Omental fat pad (tissue), 4 donors: ENCODE results near the gene JAKMIP3. TPM values are rescaled to one million over a fixed set of nuclear protein-coding genes. Genes with fewer than 3 reads are reported as not detected.

Experiments
- ATAC-seq: fragments of 150-250 bp; one replicate; pipeline ENCODE4 v1.9.1; 2016; ENCODE audit warnings: mild to moderate bottlenecking, moderate library complexity; ENCODE audit not compliant: low FRiP score
- DNase-seq: peaks from one replicate; pipeline ENCODE4 v3.0.0-alpha.2; 2019; ENCODE audit warnings: low spot score
- CTCF ChIP-seq, 3 donors: fragments of 450-650 bp; IDR thresholded peaks; one replicate each; pipeline ENCODE4 v1.5.1; 2016 to 2017; ENCODE audit warnings: antibody characterized with exemption in 3 of 3, mild to moderate bottlenecking in 3 of 3, moderate library complexity in 2 of 3
- total RNA-seq, 4 donors: library from RNA; depleted of rRNA; stranded (reverse); fragments of >200 nt; gene quantifications; one replicate each; pipeline ENCODE4 v1.1.0, GENCODE V29; 2016

JAKMIP3 gene
- total RNA-seq, 4 donors from 2014 or later = 0.13 to 0.79 (median 0.37) TPM

GRCh38 chr10:132102071-132102716, 36.4 kb downstream of the JAKMIP3 start:
- DNase-seq (no peak), ATAC-seq (no peak)
- no peak for TF ChIP-seq CTCF (IDR thresholded peaks at IDR 0.05)

- no peak for DNase-seq
These were observed 37.0 kb downstream of the JAKMIP3 start for GRCh38 chr10:132102717-132103110.

GRCh38 chr10:132103116-132103910, 37.6 kb downstream of the JAKMIP3 start:
- no peak for TF ChIP-seq CTCF (IDR thresholded peaks at IDR 0.05)
- ATAC-seq = no peak
- no peak for DNase-seq

More at GRCh38 chr10:132102717-132103110, 37.0 kb downstream of the JAKMIP3 start:
- TF ChIP-seq CTCF (IDR thresholded peaks at IDR 0.05) = no peak
- ATAC-seq = no peak

- ATAC-seq (no peak), DNase-seq (no peak)
- TF ChIP-seq CTCF (IDR thresholded peaks at IDR 0.05) = no peak
These were observed 38.3 kb downstream of the JAKMIP3 start for GRCh38 chr10:132104062-132104461.

DNA sequence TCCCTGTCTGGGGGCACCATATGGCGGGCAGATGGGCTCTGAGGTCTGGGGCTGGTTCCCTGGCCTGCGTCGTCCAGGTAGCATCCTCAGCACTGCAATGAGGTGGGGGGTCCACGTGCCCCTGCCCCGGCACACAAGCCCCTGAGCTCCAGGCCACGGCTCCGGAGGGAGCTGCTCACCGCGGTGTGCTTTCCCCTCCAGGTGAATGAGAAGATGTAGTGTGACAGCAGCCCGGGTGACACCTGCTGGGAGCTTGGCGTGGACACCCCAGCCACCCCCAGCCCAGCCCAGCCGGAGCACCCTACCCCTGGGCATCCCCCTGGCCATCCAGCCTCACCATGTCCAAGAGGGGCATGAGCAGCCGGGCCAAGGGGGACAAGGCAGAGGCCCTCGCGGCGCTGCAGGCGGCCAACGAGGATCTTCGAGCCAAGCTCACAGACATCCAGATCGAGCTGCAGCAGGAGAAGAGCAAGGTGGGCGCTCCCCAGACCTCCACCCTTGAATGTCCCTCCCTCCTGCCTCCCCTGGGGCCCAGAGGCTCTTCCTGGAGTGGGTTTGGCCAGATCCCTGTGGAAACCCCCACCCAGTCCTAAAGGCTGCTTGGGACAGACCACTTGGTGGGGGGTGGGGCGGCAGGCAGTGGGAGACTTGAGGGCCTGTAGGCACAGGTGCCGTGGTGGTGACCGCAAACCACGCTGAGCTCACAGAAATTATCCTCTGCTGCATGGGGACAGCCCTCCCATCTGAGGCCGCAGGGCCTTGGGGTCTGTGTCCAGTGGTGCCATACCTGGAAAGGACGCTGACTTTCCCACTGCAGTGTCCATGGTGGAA, 38.9 kb downstream of the JAKMIP3 start:
- DNase-seq = no peak
- no peak for ATAC-seq
- TF ChIP-seq CTCF (IDR thresholded peaks at IDR 0.05) = no peak

GRCh38 chr10:132105302-132105995, 39.7 kb downstream of the JAKMIP3 start:
- TF ChIP-seq CTCF (IDR thresholded peaks at IDR 0.05) = no peak
- DNase-seq = no peak
- no peak for ATAC-seq
